HFF-Myc (cell line): Measurements from ENCODE around the gene AOAH.

ENCODE experiments used
- DNase-seq: peaks from one replicate; pipeline ENCODE4 v3.0.0-alpha.2; 2011; ENCODE audit warnings: low read depth; ENCODE audit errors: extremely low read depth
- H3K4me3 ChIP-seq: replicated peaks from 2 replicates; pipeline ENCODE4 v1.5.1; 2011; ENCODE audit warnings: low read depth, mild to moderate bottlenecking, control low read depth, low read length
- TF ChIP-seq, protein P1 (sequence below): IDR thresholded peaks from 2 replicates; pipeline ENCODE4 v1.5.1; 2012; ENCODE audit warnings: mild to moderate bottlenecking, low read depth, low read length, control low read depth; ENCODE audit errors: missing control alignments

AOAH gene

DNA sequence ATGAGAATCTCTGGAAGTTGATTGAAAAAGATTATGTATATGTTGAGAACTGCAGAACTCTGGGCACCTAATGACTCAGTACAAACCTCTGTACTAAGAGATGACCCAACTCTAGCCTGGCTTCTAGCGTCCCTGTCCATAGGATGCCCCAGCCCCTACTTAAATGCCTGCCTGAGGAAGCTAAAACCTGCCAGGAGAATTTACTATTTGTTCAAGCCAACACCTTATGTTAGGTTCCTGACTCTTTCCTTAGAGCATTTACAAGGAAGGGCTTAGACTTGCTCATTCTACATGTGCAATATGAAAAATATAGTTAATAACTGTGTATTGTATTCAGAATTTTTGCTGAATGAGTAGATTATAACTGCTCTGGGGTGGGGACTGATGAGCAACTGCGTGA, 37.5 kb upstream of the AOAH start:
- no peak for DNase-seq
- no peak overlapping the region for H3K4me3 ChIP-seq
- TF ChIP-seq, protein P1, sequence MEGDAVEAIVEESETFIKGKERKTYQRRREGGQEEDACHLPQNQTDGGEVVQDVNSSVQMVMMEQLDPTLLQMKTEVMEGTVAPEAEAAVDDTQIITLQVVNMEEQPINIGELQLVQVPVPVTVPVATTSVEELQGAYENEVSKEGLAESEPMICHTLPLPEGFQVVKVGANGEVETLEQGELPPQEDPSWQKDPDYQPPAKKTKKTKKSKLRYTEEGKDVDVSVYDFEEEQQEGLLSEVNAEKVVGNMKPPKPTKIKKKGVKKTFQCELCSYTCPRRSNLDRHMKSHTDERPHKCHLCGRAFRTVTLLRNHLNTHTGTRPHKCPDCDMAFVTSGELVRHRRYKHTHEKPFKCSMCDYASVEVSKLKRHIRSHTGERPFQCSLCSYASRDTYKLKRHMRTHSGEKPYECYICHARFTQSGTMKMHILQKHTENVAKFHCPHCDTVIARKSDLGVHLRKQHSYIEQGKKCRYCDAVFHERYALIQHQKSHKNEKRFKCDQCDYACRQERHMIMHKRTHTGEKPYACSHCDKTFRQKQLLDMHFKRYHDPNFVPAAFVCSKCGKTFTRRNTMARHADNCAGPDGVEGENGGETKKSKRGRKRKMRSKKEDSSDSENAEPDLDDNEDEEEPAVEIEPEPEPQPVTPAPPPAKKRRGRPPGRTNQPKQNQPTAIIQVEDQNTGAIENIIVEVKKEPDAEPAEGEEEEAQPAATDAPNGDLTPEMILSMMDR = no peak

DNA sequence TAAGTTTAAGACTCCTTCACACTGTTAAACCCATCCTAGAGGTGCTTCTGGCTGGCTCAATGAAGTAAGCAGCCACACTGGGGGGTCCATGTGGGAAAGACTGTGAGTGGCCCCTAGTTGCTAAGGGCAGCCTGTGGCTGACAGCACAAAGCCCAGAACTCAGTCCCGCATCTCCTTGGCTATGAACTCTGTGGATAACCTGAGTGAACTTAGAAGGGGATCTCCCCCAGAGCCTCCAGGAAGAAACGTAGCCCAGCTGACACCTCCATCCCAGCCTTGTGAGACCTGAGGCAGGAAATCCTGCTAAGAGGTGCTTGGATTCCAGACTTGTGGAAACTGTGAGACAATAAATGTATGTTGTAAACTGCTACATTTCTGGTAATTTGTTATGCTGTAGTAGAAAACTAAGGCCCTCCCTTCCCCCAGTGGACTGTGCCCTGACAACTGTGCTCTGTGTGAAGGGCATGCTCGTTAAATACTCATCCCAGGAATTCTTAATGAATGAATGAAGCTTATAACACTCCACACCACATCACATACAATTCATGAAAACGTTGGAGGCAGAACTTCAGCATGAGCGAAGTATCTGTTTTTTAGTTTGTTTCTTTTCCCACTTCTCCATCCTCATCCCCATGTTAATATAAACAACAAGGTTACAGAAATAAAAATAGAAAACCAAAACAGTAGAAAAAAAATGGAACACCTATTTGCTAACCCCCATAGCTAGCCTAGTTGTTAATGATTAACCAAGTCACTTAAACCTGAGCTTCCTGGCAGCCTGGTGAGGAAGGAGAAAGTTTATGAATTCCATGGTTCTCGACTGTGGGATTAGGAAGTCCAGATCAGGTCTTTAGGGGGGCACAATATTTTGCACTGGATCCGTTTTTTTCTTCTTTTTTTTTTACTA, 36.8 kb upstream of the AOAH start:
- no peak overlapping the region for H3K4me3 ChIP-seq
- DNase-seq = no peak
- TF ChIP-seq, protein P1 = no peak

DNA sequence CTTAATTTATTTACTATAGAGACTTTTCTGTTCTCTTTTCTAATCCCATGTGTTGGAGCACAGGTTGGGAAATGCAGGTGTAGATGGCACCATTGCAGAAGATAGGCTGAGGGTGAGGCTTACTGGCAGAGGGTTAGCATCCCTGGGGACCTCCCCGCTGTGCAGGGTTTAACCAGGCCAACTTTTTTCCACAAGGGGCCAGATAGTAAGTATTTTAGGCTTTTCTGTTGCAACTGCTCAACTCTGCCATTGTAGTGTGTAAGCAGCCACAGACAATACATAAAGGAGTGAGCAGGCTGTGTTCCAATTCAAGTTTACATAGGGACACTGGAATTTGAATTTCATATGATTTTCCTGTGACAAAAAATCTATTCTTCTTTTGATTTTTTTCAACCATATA, 34.6 kb upstream of the AOAH start:
- TF ChIP-seq, protein P1 = no peak
- no peak overlapping the region for H3K4me3 ChIP-seq
- no peak for DNase-seq

DNA sequence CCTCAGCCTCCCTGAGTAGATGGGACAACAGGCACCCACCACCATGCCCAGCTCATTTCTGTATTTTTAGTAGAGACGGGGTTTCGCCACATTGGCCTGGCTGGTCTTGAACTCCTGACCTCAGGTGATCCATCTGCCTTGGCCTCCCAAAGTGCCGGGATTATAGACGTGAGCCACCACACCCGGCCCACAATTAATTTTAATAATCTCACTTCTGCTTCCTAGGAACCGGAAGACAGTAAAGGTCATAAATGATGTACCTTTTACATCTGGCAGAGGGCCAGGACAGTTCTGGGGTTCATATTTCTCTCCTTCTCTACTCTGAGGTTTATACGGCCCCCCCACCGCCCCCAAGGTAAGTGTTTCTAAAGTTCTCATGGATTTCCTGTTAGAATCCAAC, 31.2 kb upstream of the AOAH start:
- TF ChIP-seq, protein P1 = no peak
- H3K4me3 ChIP-seq = no peak overlapping the region
- no peak for DNase-seq

DNA sequence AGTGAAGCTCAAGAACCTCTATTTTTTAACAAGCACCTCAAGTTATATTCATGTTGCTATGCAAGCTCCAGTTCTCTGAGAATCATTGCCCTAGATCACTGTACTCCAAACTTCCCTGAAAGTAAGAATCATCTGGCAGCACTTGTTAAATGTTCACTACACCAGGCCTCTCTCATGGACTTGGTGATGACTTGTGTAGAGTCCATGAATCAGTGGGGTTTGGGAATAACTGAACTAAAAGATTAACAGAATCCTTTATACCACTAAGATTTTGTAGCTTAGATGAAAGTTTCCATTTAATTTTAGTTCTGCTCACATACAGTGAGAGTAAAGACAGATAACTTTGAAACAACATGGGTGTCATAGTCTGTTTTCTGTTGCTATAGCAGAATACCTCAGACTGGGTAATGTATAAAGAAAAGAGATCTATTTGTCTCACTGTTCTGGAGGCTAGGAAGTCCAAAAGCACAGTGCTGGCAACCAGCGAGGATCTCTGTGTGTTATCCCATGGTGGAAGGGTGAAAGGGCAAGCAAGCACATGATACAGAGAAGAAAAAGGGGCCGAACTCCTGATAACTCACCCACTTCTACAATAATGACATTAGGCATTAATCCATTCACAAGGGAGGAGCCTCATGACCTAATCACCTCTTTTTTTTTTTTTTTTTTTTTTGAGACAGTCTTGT, 27.9 kb upstream of the AOAH start:
- no peak overlapping the region for H3K4me3 ChIP-seq
- no peak for DNase-seq
- TF ChIP-seq, protein P1 = no peak

DNA sequence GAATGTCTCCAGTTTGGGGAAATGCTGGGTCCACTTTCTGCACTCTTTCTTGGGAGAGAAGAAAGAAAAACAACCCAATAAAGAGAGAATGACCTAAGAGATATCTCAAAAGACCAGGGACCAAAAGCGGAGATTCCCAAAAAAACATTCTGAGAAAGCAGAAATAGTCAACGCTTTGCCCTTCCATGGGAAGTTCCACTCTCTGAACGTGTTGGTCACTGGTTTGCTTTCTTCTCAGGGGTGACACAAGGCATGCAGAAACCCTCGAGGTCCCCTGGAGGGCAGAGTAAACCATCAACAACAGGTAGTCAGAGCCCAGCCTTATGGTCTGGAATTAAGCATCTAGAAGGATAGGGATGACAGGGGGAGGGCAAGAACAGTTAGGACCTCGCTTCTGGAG, 26.2 kb upstream of the AOAH start:
- TF ChIP-seq, protein P1 = no peak
- H3K4me3 ChIP-seq = no peak overlapping the region
- DNase-seq = no peak
